DOHH2 (cell line): ENCODE data around the gene ACAA1.
A peak's percentile ranks its signal among the peaks of the same experiment; 100 is the strongest.

ENCODE experiments used
- H3F3A ChIP-seq: fragments of 200-600 bp; sonication (generic), shearing (Covaris generic); 2 replicates; pipeline ENCODE4 v1.6.0; 2016; ENCODE audit warnings: antibody characterized with exemption, mild to moderate bottlenecking; ENCODE audit not compliant: control insufficient read depth, insufficient read depth
- H3K27ac ChIP-seq: fragments of 200-600 bp; sonication (generic); 2 replicates; pipeline ENCODE4 v1.5.1; 2014; ENCODE audit warnings: low read depth, mild to moderate bottlenecking, low read length, moderate library complexity
- H3K27me3 ChIP-seq: fragments of 200-600 bp; sonication (generic); 2 replicates; pipeline ENCODE4 v1.6.1; 2014; ENCODE audit warnings: mild to moderate bottlenecking, low read length, mixed read lengths; ENCODE audit not compliant: control insufficient read depth
- H3K36me3 ChIP-seq: fragments of 200-600 bp; sonication (generic); 2 replicates; pipeline ENCODE4 v1.6.1; 2014; ENCODE audit warnings: mild to moderate bottlenecking, low read length, moderate library complexity, mixed read lengths; ENCODE audit not compliant: control insufficient read depth
- H3K4me1 ChIP-seq: fragments of 200-600 bp; sonication (generic); 2 replicates; pipeline ENCODE4 v1.6.1; 2014; ENCODE audit warnings: mild to moderate bottlenecking, low read length, mixed read lengths; ENCODE audit not compliant: control insufficient read depth
- H3K4me2 ChIP-seq: fragments of 200-600 bp; sonication (generic); 2 replicates; pipeline ENCODE4 v1.6.0; 2014; ENCODE audit warnings: mild to moderate bottlenecking, low read length, moderate library complexity
- H3K4me3 ChIP-seq: fragments of 200-600 bp; sonication (generic); 2 replicates; pipeline ENCODE4 v1.5.1; 2014; ENCODE audit warnings: mild to moderate bottlenecking, low read length, mixed read lengths
- H3K79me2 ChIP-seq: fragments of 200-600 bp; sonication (generic); 2 replicates; pipeline ENCODE4 v1.6.1; 2014; ENCODE audit warnings: mild to moderate bottlenecking, low read length, mixed read lengths; ENCODE audit not compliant: control insufficient read depth
- H3K9me2 ChIP-seq: fragments of 200-600 bp; sonication (generic); replicated peaks from 2 replicates; pipeline ENCODE4 v1.6.1; 2014; ENCODE audit warnings: mild to moderate bottlenecking, low read length, mixed read lengths; ENCODE audit not compliant: control insufficient read depth
- H3K9me3 ChIP-seq: fragments of 200-600 bp; sonication (generic); 2 replicates; pipeline ENCODE4 v1.6.1; 2014; ENCODE audit warnings: antibody characterized with exemption, low read length, mixed read lengths; ENCODE audit not compliant: control insufficient read depth, insufficient read depth
- H4K20me1 ChIP-seq: fragments of 200-600 bp; sonication (generic); 2 replicates; pipeline ENCODE4 v1.6.0; 2014; ENCODE audit warnings: low read depth, mild to moderate bottlenecking, antibody characterized with exemption, low read length, moderate library complexity; ENCODE audit not compliant: control insufficient read depth, insufficient read depth
- EZH2phosphoT487 ChIP-seq: fragments of 200-600 bp; sonication (generic); IDR thresholded peaks from 2 replicates; pipeline ENCODE4 v1.6.1; 2017; ENCODE audit warnings: borderline replicate concordance, mild to moderate bottlenecking, antibody characterized with exemption, low read length, moderate library complexity, mixed read lengths
- TF ChIP-seq, protein P1 (sequence below): fragments of 200-600 bp; sonication (generic); IDR thresholded peaks from one replicate; pipeline ENCODE4 v1.5.1; 2014; ENCODE audit warnings: antibody characterized with exemption, mild to moderate bottlenecking, low read depth, low read length; ENCODE audit not compliant: poor library complexity, severe bottlenecking

Gene ACAA1

DNA sequence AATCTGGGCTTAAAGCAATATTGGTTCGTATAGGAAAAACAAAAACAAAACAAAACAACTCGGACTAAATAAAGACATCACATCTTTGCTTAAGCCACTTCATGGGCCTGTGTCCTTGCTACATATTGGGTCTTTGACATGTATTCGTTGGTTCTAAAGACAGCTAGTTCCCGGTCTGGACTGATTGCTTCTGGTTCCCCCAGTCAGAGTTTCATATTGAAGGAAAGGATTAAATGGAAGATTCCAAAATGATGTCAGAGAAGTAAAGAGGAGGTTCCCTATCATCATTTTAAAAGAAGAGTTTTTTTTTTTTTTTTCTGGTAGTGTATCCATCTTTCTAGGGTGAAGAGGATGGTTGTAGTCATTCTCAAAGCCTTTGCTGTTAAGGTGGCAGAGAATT lies 30.7 kb upstream of the ACAA1 start:
- Histone ChIP-seq H4K20me1 (peaks cover 11% of the 10 kb centered on the region; the same call in 1 of the 2 replicates), H3F3A (peaks cover 13% of the 10 kb centered on the region)

DNA sequence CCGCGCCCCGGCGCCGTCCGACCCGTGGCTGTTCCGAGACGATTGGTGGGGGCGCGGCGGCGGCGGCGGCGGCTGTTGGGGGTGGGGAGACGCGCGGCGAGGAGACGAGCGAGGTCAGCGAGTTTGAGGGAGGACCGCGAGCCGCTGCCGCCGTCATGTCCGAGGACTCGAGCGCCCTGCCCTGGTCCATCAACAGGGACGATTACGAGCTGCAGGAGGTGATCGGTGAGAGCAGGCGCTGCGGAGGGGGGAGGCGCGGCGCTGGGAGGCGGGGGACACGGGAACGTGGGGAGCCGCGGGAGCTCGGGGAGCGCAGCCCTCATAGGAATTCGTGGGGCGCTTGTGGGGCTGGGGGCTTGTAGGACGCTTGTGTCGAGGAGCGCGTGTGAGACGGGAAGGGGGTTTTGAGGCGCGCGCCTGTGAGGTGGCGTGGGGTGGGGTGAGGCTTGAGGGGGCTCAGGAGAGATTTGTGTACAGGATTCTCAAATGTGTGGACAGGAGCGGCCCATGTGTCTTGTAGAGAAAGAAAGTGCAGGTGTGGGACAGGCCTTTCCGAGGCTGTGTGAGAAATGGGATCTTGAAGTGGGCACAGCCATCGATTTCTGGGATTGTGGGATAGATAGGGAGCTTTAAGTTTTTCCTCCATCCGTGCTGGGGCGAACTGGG lies 28.9 kb upstream of the ACAA1 start:
- H3K4me3 ChIP-seq = peak overlapping the region; percentile 94
- H3K79me2 ChIP-seq = peaks cover 62% of the 10 kb centered on the region
- peaks cover 9% of the 10 kb centered on the region for H3K36me3 ChIP-seq
- no peaks in the 10 kb centered on the region for H3K9me3 ChIP-seq
- TF ChIP-seq EZH2phosphoT487 = no peak
- TF ChIP-seq, protein P1, sequence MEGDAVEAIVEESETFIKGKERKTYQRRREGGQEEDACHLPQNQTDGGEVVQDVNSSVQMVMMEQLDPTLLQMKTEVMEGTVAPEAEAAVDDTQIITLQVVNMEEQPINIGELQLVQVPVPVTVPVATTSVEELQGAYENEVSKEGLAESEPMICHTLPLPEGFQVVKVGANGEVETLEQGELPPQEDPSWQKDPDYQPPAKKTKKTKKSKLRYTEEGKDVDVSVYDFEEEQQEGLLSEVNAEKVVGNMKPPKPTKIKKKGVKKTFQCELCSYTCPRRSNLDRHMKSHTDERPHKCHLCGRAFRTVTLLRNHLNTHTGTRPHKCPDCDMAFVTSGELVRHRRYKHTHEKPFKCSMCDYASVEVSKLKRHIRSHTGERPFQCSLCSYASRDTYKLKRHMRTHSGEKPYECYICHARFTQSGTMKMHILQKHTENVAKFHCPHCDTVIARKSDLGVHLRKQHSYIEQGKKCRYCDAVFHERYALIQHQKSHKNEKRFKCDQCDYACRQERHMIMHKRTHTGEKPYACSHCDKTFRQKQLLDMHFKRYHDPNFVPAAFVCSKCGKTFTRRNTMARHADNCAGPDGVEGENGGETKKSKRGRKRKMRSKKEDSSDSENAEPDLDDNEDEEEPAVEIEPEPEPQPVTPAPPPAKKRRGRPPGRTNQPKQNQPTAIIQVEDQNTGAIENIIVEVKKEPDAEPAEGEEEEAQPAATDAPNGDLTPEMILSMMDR = no peak
- H3K4me1 ChIP-seq = peaks cover 50% of the 10 kb centered on the region
- H3K27me3 ChIP-seq = no peaks in the 10 kb centered on the region
- H3K4me2 ChIP-seq = peak overlapping the region; percentile 88
- H3K9me2 ChIP-seq = no peaks in the 10 kb centered on the region
- H3K27ac ChIP-seq = peak overlapping the region; percentile 83
- peaks cover 13% of the 10 kb centered on the region for H3F3A ChIP-seq
- H4K20me1 ChIP-seq = no peaks in the 10 kb centered on the region

More for the DNA sequence above, 30.7 kb upstream of the ACAA1 start:
- H3K9me2 ChIP-seq = no peaks in the 10 kb centered on the region
- peak overlapping the region; percentile 88 for H3K4me2 ChIP-seq
- no peak overlapping the region for H3K27ac ChIP-seq
- H3K36me3 ChIP-seq = peaks cover 9% of the 10 kb centered on the region
- H3K79me2 ChIP-seq = peaks cover 79% of the 10 kb centered on the region
- TF ChIP-seq EZH2phosphoT487 = no peak
- TF ChIP-seq, protein P1 = no peak
- peak overlapping the region; percentile 94 for H3K4me3 ChIP-seq
- H3K9me3 ChIP-seq = no peaks in the 10 kb centered on the region
- H3K27me3 ChIP-seq = no peaks in the 10 kb centered on the region
- H3K4me1 ChIP-seq = peaks cover 50% of the 10 kb centered on the region

DNA sequence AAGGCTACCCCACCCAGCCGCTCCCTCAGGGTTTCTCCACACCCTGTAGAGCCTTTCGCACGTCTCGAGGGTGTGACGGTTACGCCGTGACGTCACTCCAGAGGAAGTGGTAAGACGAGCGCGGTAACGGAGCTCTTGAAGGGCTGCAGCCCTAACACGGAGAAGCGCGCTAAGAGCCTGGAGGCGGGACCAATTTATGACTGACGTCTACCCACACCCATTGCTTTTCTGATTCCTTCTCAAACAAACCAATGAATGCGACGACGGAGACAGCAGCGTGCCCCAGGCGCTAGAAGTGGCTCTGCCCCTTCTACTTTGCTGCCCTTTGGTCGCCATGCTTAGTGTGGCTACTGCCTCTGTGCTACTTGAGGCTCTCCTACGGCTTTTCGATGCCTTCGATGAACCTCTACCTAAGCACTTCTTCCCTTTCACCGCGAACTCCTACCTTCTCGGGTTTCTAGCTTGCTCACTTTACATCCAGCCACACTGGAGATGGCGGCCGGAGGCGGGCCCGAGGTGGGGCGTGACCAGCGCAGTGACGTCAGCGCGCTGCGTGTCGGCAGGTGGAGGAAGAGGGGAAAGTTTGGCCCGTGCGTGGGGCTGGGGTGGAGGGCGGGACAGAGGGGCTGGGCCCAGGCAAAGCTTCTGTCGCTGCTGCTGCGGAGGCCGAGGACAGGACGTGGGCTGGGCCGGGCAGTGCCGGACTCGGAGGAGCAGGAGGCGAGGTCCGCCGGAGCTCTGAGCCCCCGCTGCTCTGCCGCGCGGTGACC lies 28.2 kb upstream of the ACAA1 start, which contains the start of gene OXSR1:
TSS of gene OXSR1 (plus strand) at position 586 of the 770 bp plus-strand sequence. CDS start 340 bp downstream, outside the sequence.
- Histone ChIP-seq H3K36me3 (peaks cover 9% of the 10 kb centered on the region), H3F3A (peaks cover 13% of the 10 kb centered on the region), H3K27ac (peak within 1 kb of the TSS; percentile 83), H3K9me3 (no peaks in the 10 kb centered on the region), H3K79me2 (peaks cover 54% of the 10 kb centered on the region), H3K4me1 (peaks cover 50% of the 10 kb centered on the region), H3K4me2 (peak within 1 kb of the TSS; percentile 88), H3K4me3 (peak within 1 kb of the TSS; percentile 94), H3K27me3 (no peaks in the 10 kb centered on the region), H4K20me1 (no peaks in the 10 kb centered on the region), H3K9me2 (no peaks in the 10 kb centered on the region)
- no peak for TF ChIP-seq EZH2phosphoT487
- TF ChIP-seq, protein P1 = no peak
